ENCODE data around the gene PPM1H. TPM values are rescaled to one million over a fixed set of nuclear protein-coding genes. Genes with fewer than 3 reads are reported as not detected.

Gene PPM1H
- total RNA-seq, 1 donor from 2014 or later = 21.6 TPM

DNA sequence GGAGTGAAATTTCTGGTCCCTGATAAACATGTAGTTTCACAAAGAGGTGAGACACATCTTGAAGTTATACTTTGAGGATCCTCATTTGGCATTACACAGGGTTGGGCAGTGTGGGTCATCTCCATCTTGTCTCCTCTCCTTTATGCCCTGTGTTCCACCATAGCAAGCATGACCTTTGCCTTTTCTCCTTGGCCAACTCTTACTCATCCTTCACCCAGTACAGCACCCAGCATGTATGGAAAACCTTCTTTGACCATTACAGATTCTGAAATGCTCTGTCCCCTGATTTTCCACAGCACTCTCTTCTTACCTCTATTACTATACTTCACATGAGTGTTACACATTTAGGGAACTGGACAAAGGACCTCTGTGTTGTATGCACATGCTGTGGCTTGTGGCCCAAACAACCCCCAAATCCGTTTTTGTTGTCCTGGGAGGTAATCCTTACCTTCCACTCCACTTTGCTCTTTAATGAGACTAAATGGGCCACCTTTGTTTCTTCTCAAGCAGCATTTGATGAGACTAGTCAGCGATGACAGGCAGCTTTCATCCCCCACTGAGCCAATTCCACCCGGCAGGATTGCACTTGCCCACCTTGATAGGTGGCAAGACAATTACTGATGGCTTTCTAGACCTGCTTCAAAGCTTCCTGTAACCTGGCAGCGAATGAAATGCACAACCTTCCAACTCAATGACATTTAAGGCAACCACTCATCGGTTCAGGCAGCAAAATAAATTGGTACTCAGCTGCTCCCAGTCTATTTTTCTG lies 304.8 kb downstream of the PPM1H start:
- DNase-seq (ENCODE audit: low read depth) = no peak

DNA sequence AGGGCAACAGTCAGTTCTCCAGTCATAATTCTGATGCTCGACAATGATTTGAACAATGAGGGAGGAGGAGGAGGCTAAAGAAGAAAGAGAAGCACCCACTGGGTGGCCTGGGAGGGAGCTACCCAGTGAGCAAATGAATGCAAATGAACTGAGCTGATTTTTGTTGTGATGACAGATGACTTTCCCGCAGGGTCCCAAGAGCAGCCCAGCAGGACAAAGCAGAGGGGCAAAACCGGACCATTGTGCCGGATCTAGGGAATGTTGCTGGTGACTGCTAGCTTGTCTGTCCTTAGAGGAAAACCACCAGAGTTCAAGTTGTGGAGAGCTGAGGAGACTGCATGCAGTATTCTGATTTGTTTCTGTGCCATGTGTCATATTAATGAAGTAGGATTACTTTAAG lies 305.5 kb downstream of the PPM1H start:
- Histone ChIP-seq H3K27me3 (ENCODE audit: control insufficient read depth, insufficient read depth, low read length) (no peaks in the 10 kb centered on the region), H3K4me3 (ENCODE audit: low read depth, low read length) (no peak overlapping the region), H3K36me3 (ENCODE audit: control insufficient read depth, insufficient read depth, low read length) (no peaks in the 10 kb centered on the region)
- DNase-seq (ENCODE audit: low read depth) = no peak
- TF ChIP-seq, protein P1, sequence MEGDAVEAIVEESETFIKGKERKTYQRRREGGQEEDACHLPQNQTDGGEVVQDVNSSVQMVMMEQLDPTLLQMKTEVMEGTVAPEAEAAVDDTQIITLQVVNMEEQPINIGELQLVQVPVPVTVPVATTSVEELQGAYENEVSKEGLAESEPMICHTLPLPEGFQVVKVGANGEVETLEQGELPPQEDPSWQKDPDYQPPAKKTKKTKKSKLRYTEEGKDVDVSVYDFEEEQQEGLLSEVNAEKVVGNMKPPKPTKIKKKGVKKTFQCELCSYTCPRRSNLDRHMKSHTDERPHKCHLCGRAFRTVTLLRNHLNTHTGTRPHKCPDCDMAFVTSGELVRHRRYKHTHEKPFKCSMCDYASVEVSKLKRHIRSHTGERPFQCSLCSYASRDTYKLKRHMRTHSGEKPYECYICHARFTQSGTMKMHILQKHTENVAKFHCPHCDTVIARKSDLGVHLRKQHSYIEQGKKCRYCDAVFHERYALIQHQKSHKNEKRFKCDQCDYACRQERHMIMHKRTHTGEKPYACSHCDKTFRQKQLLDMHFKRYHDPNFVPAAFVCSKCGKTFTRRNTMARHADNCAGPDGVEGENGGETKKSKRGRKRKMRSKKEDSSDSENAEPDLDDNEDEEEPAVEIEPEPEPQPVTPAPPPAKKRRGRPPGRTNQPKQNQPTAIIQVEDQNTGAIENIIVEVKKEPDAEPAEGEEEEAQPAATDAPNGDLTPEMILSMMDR (IDR thresholded peaks at IDR 0.05; ENCODE audit: insufficient read depth, low read length, poor library complexity, severe bottlenecking) = no peak

More for the DNA sequence above, 304.8 kb downstream of the PPM1H start:
- H3K27me3 ChIP-seq (ENCODE audit: control insufficient read depth, insufficient read depth, low read length) = no peaks in the 10 kb centered on the region
- TF ChIP-seq, protein P1 (IDR thresholded peaks at IDR 0.05; ENCODE audit: insufficient read depth, low read length, poor library complexity, severe bottlenecking) = no peak
- H3K4me3 ChIP-seq (ENCODE audit: low read depth, low read length) = no peak overlapping the region
- no peaks in the 10 kb centered on the region for H3K36me3 ChIP-seq (ENCODE audit: control insufficient read depth, insufficient read depth, low read length)

DNA sequence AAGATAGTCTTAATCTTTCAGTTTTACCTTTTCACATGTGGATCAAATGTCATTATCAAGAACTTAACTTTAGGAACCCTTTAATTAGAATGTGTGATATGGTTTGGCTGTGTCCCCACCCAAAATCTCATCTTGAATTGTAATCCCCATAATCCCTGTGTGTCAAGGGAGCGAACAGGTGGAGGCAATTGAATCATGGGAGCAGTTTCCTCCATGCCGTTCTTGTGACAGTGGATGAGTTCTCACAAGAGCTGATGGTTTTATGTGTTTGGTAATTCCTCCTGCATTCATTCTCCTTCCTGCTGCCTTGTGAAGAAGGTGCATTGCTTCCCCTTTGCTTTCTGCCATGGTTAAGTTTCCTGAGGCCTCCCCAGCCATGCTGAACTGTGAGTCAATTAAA lies 307.8 kb downstream of the PPM1H start:
- TF ChIP-seq, protein P1 (IDR thresholded peaks at IDR 0.05; ENCODE audit: insufficient read depth, low read length, poor library complexity, severe bottlenecking) = no peak
- Histone ChIP-seq H3K4me3 (ENCODE audit: low read depth, low read length) (no peak overlapping the region), H3K36me3 (ENCODE audit: control insufficient read depth, insufficient read depth, low read length) (no peaks in the 10 kb centered on the region), H3K27me3 (ENCODE audit: control insufficient read depth, insufficient read depth, low read length) (no peaks in the 10 kb centered on the region)
- no peak for DNase-seq (ENCODE audit: low read depth)

DNA sequence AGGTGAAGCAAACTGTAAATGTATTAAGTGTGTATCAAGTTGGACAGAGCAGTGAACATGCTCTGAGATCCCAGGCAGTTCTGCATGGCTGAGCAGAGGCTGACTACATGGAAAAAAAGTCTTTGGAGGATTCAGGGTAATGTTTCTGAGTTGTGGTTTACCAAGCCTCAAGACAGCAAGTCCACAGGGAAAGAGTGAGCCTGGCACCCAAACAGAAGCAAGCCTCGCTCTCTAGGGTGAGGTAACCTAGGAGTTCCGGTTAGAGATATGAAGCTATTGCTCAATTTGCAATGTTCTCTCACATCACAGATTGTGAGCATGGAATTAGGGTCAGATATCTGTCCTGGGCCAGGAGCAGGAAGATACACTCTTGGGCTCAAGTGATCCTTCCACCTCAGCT lies 309.7 kb downstream of the PPM1H start:
- Histone ChIP-seq H3K27me3 (ENCODE audit: control insufficient read depth, insufficient read depth, low read length) (no peaks in the 10 kb centered on the region), H3K4me3 (ENCODE audit: low read depth, low read length) (no peak overlapping the region), H3K36me3 (ENCODE audit: control insufficient read depth, insufficient read depth, low read length) (no peaks in the 10 kb centered on the region)
- peak; percentile 79 for DNase-seq (ENCODE audit: low read depth)
- TF ChIP-seq, protein P1 (IDR thresholded peaks at IDR 0.05; ENCODE audit: insufficient read depth, low read length, poor library complexity, severe bottlenecking) = no peak

DNA sequence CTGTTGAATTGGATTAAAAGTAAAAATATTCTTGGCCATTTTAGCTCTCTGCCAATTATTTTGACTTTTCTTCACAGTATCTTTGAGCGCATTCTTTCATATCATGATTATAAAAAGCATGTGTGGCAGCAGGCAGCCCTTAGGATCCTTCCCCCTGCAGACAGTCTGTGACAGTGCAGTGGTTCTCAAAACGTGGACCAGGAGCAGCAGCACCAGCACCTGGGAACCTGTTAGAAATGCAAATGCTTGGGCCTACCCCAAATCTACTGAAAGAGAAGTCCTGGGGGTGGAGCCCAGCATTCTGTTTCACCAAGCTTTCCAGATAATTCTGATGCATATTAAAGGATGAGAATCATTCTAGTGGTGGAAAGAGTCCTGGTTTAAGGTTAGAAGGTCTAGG lies 312.8 kb downstream of the PPM1H start:
- TF ChIP-seq, protein P1 (IDR thresholded peaks at IDR 0.05; ENCODE audit: insufficient read depth, low read length, poor library complexity, severe bottlenecking) = no peak
- no peak overlapping the region for H3K4me3 ChIP-seq (ENCODE audit: low read depth, low read length)
- no peak for DNase-seq (ENCODE audit: low read depth)
- H3K36me3 ChIP-seq (ENCODE audit: control insufficient read depth, insufficient read depth, low read length) = no peaks in the 10 kb centered on the region
- no peaks in the 10 kb centered on the region for H3K27me3 ChIP-seq (ENCODE audit: control insufficient read depth, insufficient read depth, low read length)

Measured in kidney epithelial cell (primary cell).